GM10248 (cell line): ENCODE results near the gene ING3.

Experiments
- CTCF ChIA-PET: fragments of 300-600 bp; sonication (Branson Sonifier 250); formaldehyde crosslinking; extraction: SDS; loops from one replicate; lab custom pipeline; 2021; ENCODE audit warnings: antibody characterized with exemption; lab: Yijun Ruan, JAX
- POLR2A ChIA-PET: fragments of 350-650 bp; sonication (Branson Sonifier 250); formaldehyde crosslinking; extraction: SDS; loops from one replicate; lab custom pipeline; 2020; ENCODE audit warnings: antibody characterized with exemption; lab: Yijun Ruan, JAX
- DNase-seq: peaks from one replicate; pipeline ENCODE4 v3.0.0; 2012; ENCODE audit errors: extremely low spot score
- TF ChIP-seq, protein P1 (sequence below): IDR thresholded peaks from 2 replicates; pipeline ENCODE4 v1.5.1; 2012; ENCODE audit warnings: mild to moderate bottlenecking, low read depth; ENCODE audit errors: extremely low read depth, missing control alignments, control extremely low read depth

Gene ING3

GRCh38 chr7:120931243-120931642, 19.3 kb upstream of the ING3 start:
- ChIA-PET CTCF (interaction anchor here (1.0 to 3.0 kb wide), 4 partner anchors 10 to 139 kb away, joined by 3 to 12 read pairs (median 4); no protein-coding TSS in a partner anchor), POLR2A (no interaction called here)
- DNase-seq, result no peak
- TF ChIP-seq, protein P1, sequence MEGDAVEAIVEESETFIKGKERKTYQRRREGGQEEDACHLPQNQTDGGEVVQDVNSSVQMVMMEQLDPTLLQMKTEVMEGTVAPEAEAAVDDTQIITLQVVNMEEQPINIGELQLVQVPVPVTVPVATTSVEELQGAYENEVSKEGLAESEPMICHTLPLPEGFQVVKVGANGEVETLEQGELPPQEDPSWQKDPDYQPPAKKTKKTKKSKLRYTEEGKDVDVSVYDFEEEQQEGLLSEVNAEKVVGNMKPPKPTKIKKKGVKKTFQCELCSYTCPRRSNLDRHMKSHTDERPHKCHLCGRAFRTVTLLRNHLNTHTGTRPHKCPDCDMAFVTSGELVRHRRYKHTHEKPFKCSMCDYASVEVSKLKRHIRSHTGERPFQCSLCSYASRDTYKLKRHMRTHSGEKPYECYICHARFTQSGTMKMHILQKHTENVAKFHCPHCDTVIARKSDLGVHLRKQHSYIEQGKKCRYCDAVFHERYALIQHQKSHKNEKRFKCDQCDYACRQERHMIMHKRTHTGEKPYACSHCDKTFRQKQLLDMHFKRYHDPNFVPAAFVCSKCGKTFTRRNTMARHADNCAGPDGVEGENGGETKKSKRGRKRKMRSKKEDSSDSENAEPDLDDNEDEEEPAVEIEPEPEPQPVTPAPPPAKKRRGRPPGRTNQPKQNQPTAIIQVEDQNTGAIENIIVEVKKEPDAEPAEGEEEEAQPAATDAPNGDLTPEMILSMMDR, result no peak

- no peak for DNase-seq
- POLR2A ChIA-PET, result no interaction called here
- CTCF ChIA-PET, result interaction anchor here (0.7 to 3.0 kb wide), 2 partner anchors 131 to 141 kb away, joined by 3 to 12 read pairs; no protein-coding TSS in a partner anchor
- TF ChIP-seq, protein P1, result no peak
Measured at GRCh38 chr7:120933475-120933874, 17.1 kb upstream of the ING3 start.

GRCh38 chr7:120939345-120939744, 11.2 kb upstream of the ING3 start:
- DNase-seq, result no peak
- TF ChIP-seq, protein P1, result no peak
- CTCF ChIA-PET, result no interaction called here
- POLR2A ChIA-PET, result no interaction called here

DNA sequence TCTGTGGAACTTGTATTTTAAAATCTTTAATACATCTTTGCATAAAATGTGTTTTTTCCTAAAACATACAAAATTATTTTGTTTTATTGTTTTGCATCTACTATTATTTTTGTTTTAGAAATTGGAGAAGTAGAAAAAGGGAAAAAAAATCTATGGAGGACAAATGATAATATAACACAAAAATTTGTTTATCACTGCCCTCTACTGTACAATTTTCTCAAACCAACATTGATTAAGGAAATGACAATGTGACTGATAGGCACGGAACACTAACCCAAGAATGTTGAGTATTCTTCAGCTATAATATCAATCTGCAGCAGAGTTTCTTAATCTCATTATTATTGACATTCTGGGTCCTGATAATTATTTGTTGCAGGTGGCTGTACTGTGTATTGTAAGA, 9.5 kb upstream of the ING3 start:
- TF ChIP-seq, protein P1, result peak; percentile 31
- no peak for DNase-seq
- POLR2A ChIA-PET, result no interaction called here
- CTCF ChIA-PET, result interaction anchor here (0.8 to 3.6 kb wide), 9 partner anchors 10 to 149 kb away, joined by 3 to 24 read pairs (median 4); no protein-coding TSS in a partner anchor

GRCh38 chr7:120941856-120942255, 8.7 kb upstream of the ING3 start:
- ChIA-PET CTCF (interaction anchor here (0.8 to 3.6 kb wide), 11 partner anchors 10 to 150 kb away, joined by 3 to 24 read pairs (median 4); no protein-coding TSS in a partner anchor), POLR2A (no interaction called here)
- TF ChIP-seq, protein P1, result no peak

DNA sequence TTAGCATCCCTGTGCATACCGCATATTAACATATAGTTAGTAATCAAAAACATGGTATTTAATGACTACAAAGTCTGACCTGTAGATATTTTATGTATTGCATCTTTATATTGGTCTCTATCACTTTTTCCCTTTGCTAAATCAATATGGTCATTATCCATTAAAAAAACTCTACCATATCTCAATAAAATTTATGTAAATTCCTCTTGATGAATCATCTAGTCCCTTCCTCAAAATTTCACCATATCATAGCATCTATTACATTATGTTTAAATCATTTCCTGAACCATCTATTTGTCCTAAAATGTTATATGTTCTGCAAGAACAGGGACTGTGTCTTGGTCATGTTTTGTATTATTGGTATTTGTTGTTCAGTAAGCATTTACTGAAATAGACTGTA, 7.7 kb upstream of the ING3 start:
- ChIA-PET POLR2A (no interaction called here), CTCF (interaction anchor here (1.1 to 3.6 kb wide), 4 partner anchors 95 to 151 kb away, joined by 4 to 24 read pairs (median 4); no protein-coding TSS in a partner anchor)
- DNase-seq, result no peak
- TF ChIP-seq, protein P1, result no peak

More at GRCh38 chr7:120941856-120942255, 8.7 kb upstream of the ING3 start:
- no peak for DNase-seq
